H1 (cell line): ENCODE measurements around the gene UBE2E1. TPM values are rescaled to one million over a fixed set of nuclear protein-coding genes. Genes with fewer than 3 reads are reported as not detected.

Experiments
- JUND ChIP-seq: IDR thresholded peaks from 2 replicates; pipeline ENCODE4 v1.6.1; 2011; ENCODE audit warnings: mild to moderate bottlenecking, improper control_type of control experiment, low read length
- PHF8 ChIP-seq: fragments of 200-600 bp; sonication (generic); conservative IDR thresholded peaks from 2 replicates; pipeline ENCODE4 v1.7.1; 2012; ENCODE audit warnings: low read depth, mild to moderate bottlenecking, inconsistent platforms, low read length, moderate library complexity
- POLR2AphosphoS5 ChIP-seq: IDR thresholded peaks from 2 replicates; pipeline ENCODE4 v1.6.1; 2011; ENCODE audit warnings: low read depth, low read length
- SUZ12 ChIP-seq: fragments of 200-600 bp; sonication (generic); IDR thresholded peaks from 2 replicates; pipeline ENCODE4 v1.6.1; 2012; ENCODE audit warnings: mild to moderate bottlenecking, inconsistent platforms, low read length, moderate library complexity, mixed read lengths
- TBP ChIP-seq: IDR thresholded peaks from 2 replicates; pipeline ENCODE4 v1.6.1; 2011; ENCODE audit warnings: low read depth, low read length, improper control_type of control experiment
- polyA plus RNA-seq, 7 experiments: library from polyadenylated mRNA; depleted of rRNA in 3 of 7; stranded (reverse) in 5 of 7; unstranded in 2 of 7; fragments of >200 nt in 5 of 7; fragments of 200-250 nt in 2 of 7; gene quantifications; 1 replicate in 5 of 7; 2 replicates in 1 of 7; 4 replicates in 1 of 7; pipeline versions ENCODE4 v1.2.1 to v1.2.3, GENCODE V29; 2011 to 2013; ENCODE audit warnings: missing spikeins in 2 of 7, mixed read lengths in 2 of 7
- total RNA-seq: library from RNA; stranded (reverse); fragmentation: NEBNext Ultra II Directional; extraction: Animal tissue kit (Norgen Biotek cat#: 25700); gene quantifications from 2 replicates; pipeline ENCODE4 v1.2.1, GENCODE V29; 2021
- TF ChIP-seq, protein P1 (sequence below): IDR thresholded peaks from 2 replicates; pipeline ENCODE4 v1.6.1; 2012; ENCODE audit warnings: inconsistent platforms

The UBE2E1 gene
- total and polyA plus RNA-seq, 2 of the 8 experiments (the other 6 are each of a cell fraction or from before 2014, with no cell fraction given) = 109 to 141 TPM

DNA sequence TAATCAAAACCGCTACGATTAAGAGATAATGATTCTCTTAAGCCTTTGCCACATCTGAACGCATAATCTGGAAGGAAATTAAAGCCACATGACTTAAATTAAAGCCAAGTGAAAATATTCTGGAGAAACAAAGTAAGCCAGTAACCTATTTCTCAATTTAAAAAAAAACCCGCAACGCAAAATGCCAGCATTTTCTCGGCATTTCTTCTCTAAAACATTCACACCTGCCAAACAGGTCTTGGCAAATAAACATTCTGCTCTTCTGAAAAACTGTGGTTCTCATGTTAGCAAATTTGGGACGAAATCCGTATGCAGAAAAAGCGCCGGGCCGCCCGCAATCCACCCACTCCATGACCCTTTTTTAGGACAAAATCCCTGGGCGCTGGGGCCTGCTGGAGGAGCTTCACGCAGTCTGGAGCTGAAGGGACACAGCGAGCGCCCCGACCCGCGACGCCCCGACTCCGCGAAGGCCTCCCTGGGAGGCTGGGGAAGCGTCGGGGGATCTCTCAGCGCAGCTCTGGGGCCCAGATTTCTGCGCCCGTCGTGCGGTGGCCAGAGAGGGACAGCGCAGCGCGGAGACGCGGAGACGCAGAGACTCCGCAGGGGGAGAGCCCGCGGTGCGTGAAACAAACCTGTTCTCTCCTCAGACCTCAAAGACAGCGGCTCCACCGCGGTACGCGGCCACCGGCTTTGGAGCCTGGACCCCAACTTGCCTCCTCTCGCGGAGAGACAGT is 110.6 kb downstream of the UBE2E1 start (continued):
- peak; percentile 20; the same call in 1 of the 2 replicates for TF ChIP-seq JUND
- TF ChIP-seq SUZ12 = 0 out of 2 replicates have a peak, but pooled peaks have one; percentile 31
- TF ChIP-seq PHF8 = peak; percentile 60; the same call in 1 of the 2 replicates
- no peak for TF ChIP-seq POLR2AphosphoS5
- no peak for TF ChIP-seq TBP
- TF ChIP-seq, protein P1, sequence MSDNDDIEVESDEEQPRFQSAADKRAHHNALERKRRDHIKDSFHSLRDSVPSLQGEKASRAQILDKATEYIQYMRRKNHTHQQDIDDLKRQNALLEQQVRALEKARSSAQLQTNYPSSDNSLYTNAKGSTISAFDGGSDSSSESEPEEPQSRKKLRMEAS = no peak
